Measurements from ENCODE around the gene TTC24. TPM values are rescaled to one million over a fixed set of nuclear protein-coding genes. Genes with fewer than 3 reads are reported as not detected.

Gene TTC24
- total and polyA plus RNA-seq, 2 experiments from 2014 or later = not detected

GRCh38 chr1:156560585-156561163, 18.8 kb upstream of the TTC24 start (continued):
- TF ChIP-seq ZNF462 (CRISPR knock-in tag; IDR thresholded peaks at IDR 0.05) (no peak), ETS1 (IDR thresholded peaks at IDR 0.05) (no peak), EZH2phosphoT487 (IDR thresholded peaks at IDR 0.05; ENCODE audit: unreplicated experiment) (no peak)

- Mint-ChIP-seq H3K4me3 (no peak overlapping the region), H3K4me1 (no peaks in the 10 kb centered on the region), H3K9me3 (no peaks in the 10 kb centered on the region), H3K27me3 (ENCODE audit: insufficient read depth, low read depth, poor library complexity) (peaks cover 5% of the 10 kb centered on the region), H3K36me3 (ENCODE audit: low read depth) (peaks cover 37% of the 10 kb centered on the region), H3K27ac (no peak overlapping the region)
- no peak overlapping the region for H3K4me3 ChIP-seq
- no peak overlapping the region for H2AFZ ChIP-seq
- H3K36me3 ChIP-seq (ENCODE audit: insufficient read depth) = 0 out of 2 replicates have a peak, but pooled peaks cover 22% of the 10 kb centered on the region
- H3K4me1 ChIP-seq (ENCODE audit: insufficient read depth) = no peaks in the 10 kb centered on the region
- no peak for DNase-seq (ENCODE audit: low spot score)
- peaks cover 7% of the 10 kb centered on the region for H4K20me1 ChIP-seq (replicated peaks; ENCODE audit: insufficient read depth)
- H3K27ac ChIP-seq (ENCODE audit: low read depth) = no peak overlapping the region
- no peak overlapping the region for H3K4me2 ChIP-seq
- no peaks in the 10 kb centered on the region for H3K27me3 ChIP-seq (ENCODE audit: insufficient read depth)
- H3F3A ChIP-seq (replicated peaks; ENCODE audit: low read depth) = 0 out of 2 replicates have a peak, but pooled peaks cover 3% of the 10 kb centered on the region
- ATAC-seq = no peak
- H3K79me2 ChIP-seq (replicated peaks; ENCODE audit: insufficient read depth) = peaks cover 4% of the 10 kb centered on the region
- no peaks in the 10 kb centered on the region for H3K9me2 ChIP-seq (ENCODE audit: insufficient read depth)
- TF ChIP-seq ETS1 (IDR thresholded peaks at IDR 0.05) = no peak
- TF ChIP-seq NANOG (IDR thresholded peaks at IDR 0.05; ENCODE audit: borderline replicate concordance) = no peak
- TF ChIP-seq STAT1 (IDR thresholded peaks at IDR 0.05; ENCODE audit: unreplicated experiment) = no peak
- no peak for TF ChIP-seq POLR2AphosphoS5 (IDR thresholded peaks at IDR 0.05; ENCODE audit: low read depth)
- TF ChIP-seq REST (IDR thresholded peaks at IDR 0.05; ENCODE audit: unreplicated experiment) = no peak
- TF ChIP-seq ZNF331 (CRISPR knock-in tag; IDR thresholded peaks at IDR 0.05; ENCODE audit: low read depth) = no peak
- no peak for TF ChIP-seq EZH2phosphoT487 (IDR thresholded peaks at IDR 0.05; ENCODE audit: unreplicated experiment)
- no peak for TF ChIP-seq CTCF (conservative IDR thresholded peaks at IDR 0.05; ENCODE audit: low read depth in 2 of 2)
- no peak for TF ChIP-seq ZNF114 (CRISPR knock-in tag; IDR thresholded peaks at IDR 0.05)
- TF ChIP-seq CREB1 (CRISPR knock-in tag; IDR thresholded peaks at IDR 0.05; ENCODE audit: low read depth) = no peak
Measured at GRCh38 chr1:156565519-156565918, 14.0 kb upstream of the TTC24 start.
